ENCODE data around the gene RIPK3. TPM values are rescaled to one million over a fixed set of nuclear protein-coding genes. Genes with fewer than 3 reads are reported as not detected.

Gene RIPK3
- total RNA-seq, 1 experiment from 2014 or later: 11.0 TPM

GRCh38 chr14:24313913-24314312 lies 25.9 kb downstream of the RIPK3 start:
- CTCF ChIA-PET: no interaction called here
- H3K27ac Mint-ChIP-seq (ENCODE audit: unreplicated experiment): no peak overlapping the region

GRCh38 chr14:24312736-24313507 lies 26.9 kb downstream of the RIPK3 start:
- CTCF ChIA-PET: interaction anchor here (0.5 kb wide), 1 partner anchor 187 kb away, joined by 3 read pairs; no protein-coding TSS in a partner anchor
- H3K27me3 Mint-ChIP-seq (ENCODE audit: unreplicated experiment): peaks cover 23% of the 10 kb centered on the region
- intact Hi-C loops (cut with micrococcal nuclease; ENCODE audit: unreplicated experiment): no loop called here
- TF ChIP-seq CTCF (IDR thresholded peaks at IDR 0.05; ENCODE audit: unreplicated experiment): no peak
- no peak overlapping the region for H3K4me3 Mint-ChIP-seq (ENCODE audit: low read depth, unreplicated experiment)
- peaks cover 51% of the 10 kb centered on the region for H3K36me3 Mint-ChIP-seq (ENCODE audit: insufficient read depth, unreplicated experiment)
- no peak overlapping the region for H3K27ac Mint-ChIP-seq (ENCODE audit: unreplicated experiment)
- peaks cover 14% of the 10 kb centered on the region for H3K4me1 Mint-ChIP-seq (ENCODE audit: low read depth, unreplicated experiment)
- DNase-seq: no peak
- no peaks in the 10 kb centered on the region for H3K9me3 Mint-ChIP-seq (ENCODE audit: low read depth, unreplicated experiment)
- BruUV-seq (replicated peaks): no TSS peak

More at GRCh38 chr14:24313913-24314312, 25.9 kb downstream of the RIPK3 start:
- DNase-seq: no peak
- peaks cover 8% of the 10 kb centered on the region for H3K4me1 Mint-ChIP-seq (ENCODE audit: low read depth, unreplicated experiment)
- intact Hi-C loops (cut with micrococcal nuclease; ENCODE audit: unreplicated experiment): no loop called here
- no TSS peak for BruUV-seq (replicated peaks)
- peaks cover 41% of the 10 kb centered on the region for H3K36me3 Mint-ChIP-seq (ENCODE audit: insufficient read depth, unreplicated experiment)
- H3K9me3 Mint-ChIP-seq (ENCODE audit: low read depth, unreplicated experiment): no peaks in the 10 kb centered on the region
- no peak overlapping the region for H3K4me3 Mint-ChIP-seq (ENCODE audit: low read depth, unreplicated experiment)
- H3K27me3 Mint-ChIP-seq (ENCODE audit: unreplicated experiment): peaks cover 33% of the 10 kb centered on the region
- TF ChIP-seq CTCF (IDR thresholded peaks at IDR 0.05; ENCODE audit: unreplicated experiment): no peak

GRCh38 chr14:24311837-24312615 lies 27.8 kb downstream of the RIPK3 start:
- intact Hi-C loops (cut with micrococcal nuclease; ENCODE audit: unreplicated experiment): no loop called here
- no peak for DNase-seq
- peaks cover 23% of the 10 kb centered on the region for H3K4me1 Mint-ChIP-seq (ENCODE audit: low read depth, unreplicated experiment)
- CTCF ChIA-PET: no interaction called here
- no peak for TF ChIP-seq CTCF (IDR thresholded peaks at IDR 0.05; ENCODE audit: unreplicated experiment)
- no peak overlapping the region for H3K4me3 Mint-ChIP-seq (ENCODE audit: low read depth, unreplicated experiment)
- H3K27ac Mint-ChIP-seq (ENCODE audit: unreplicated experiment): no peak overlapping the region
- no peaks in the 10 kb centered on the region for H3K9me3 Mint-ChIP-seq (ENCODE audit: low read depth, unreplicated experiment)
- H3K36me3 Mint-ChIP-seq (ENCODE audit: insufficient read depth, unreplicated experiment): peaks cover 50% of the 10 kb centered on the region
- BruUV-seq (replicated peaks): no TSS peak
- peaks cover 14% of the 10 kb centered on the region for H3K27me3 Mint-ChIP-seq (ENCODE audit: unreplicated experiment)

- no TSS peak for BruUV-seq (replicated peaks)
- H3K4me1 Mint-ChIP-seq (ENCODE audit: low read depth, unreplicated experiment): peaks cover 26% of the 10 kb centered on the region
These were observed 28.9 kb downstream of the RIPK3 start, which contains the start of gene LTB4R for GRCh38 chr14:24310646-24311604. Gene LTB4R, plus strand, starts transcription at chr14:24311502. Its CDS starts 4,150 bp downstream, at chr14:24315652.

More at GRCh38 chr14:24310646-24311604, 28.9 kb downstream of the RIPK3 start, which contains the start of gene LTB4R:
- intact Hi-C loops (cut with micrococcal nuclease; ENCODE audit: unreplicated experiment): no loop called here
- H3K27ac Mint-ChIP-seq (ENCODE audit: unreplicated experiment): no peak within 1 kb of the TSS
- H3K4me3 Mint-ChIP-seq (ENCODE audit: low read depth, unreplicated experiment): no peak within 1 kb of the TSS
- H3K27me3 Mint-ChIP-seq (ENCODE audit: unreplicated experiment): peaks cover 5% of the 10 kb centered on the region
- no peak for DNase-seq
- CTCF ChIA-PET: no interaction called here
- peaks cover 45% of the 10 kb centered on the region for H3K36me3 Mint-ChIP-seq (ENCODE audit: insufficient read depth, unreplicated experiment)
- no peak for TF ChIP-seq CTCF (IDR thresholded peaks at IDR 0.05; ENCODE audit: unreplicated experiment)
- H3K9me3 Mint-ChIP-seq (ENCODE audit: low read depth, unreplicated experiment): no peaks in the 10 kb centered on the region
